DND-41 (cell line): ENCODE data around the gene SLAIN2.

Source experiments
- ATAC-seq: fragments of 200-7000 bp; cut with Tn5 transposase; 3 replicates; pipeline ENCODE4 v1.9.1; 2021; ENCODE audit warnings: low read depth; ENCODE audit not compliant: insufficient read depth
- DNase-seq: peaks from one replicate; pipeline ENCODE4 v3.0.0-alpha.2; 2020
- H2AFZ ChIP-seq: 2 replicates; pipeline ENCODE4 v1.6.0; 2012; ENCODE audit warnings: low read depth, low read length
- H3K27ac ChIP-seq: 2 replicates; pipeline ENCODE4 v1.5.1; 2012; ENCODE audit warnings: low read length, inconsistent platforms
- H3K27me3 ChIP-seq: fragments of 200-600 bp; sonication (generic); 2 replicates; pipeline ENCODE4 v1.6.0; 2012; ENCODE audit warnings: low read length, mild to moderate bottlenecking, inconsistent platforms; ENCODE audit not compliant: insufficient read depth, poor library complexity
- H3K36me3 ChIP-seq: 2 replicates; pipeline ENCODE4 v1.5.1; 2012; ENCODE audit warnings: low read length, inconsistent platforms; ENCODE audit not compliant: insufficient read depth
- H3K4me1 ChIP-seq: 2 replicates; pipeline ENCODE4 v1.5.1; 2012; ENCODE audit warnings: mild to moderate bottlenecking, low read length; ENCODE audit not compliant: insufficient read depth
- H3K4me2 ChIP-seq: 2 replicates; pipeline ENCODE4 v1.6.0; 2012; ENCODE audit warnings: mild to moderate bottlenecking, moderate library complexity, low read length, inconsistent platforms; ENCODE audit not compliant: insufficient read depth
- H3K4me3 ChIP-seq, 2 experiments: fragments of 200-600 bp in 1 of 2; shearing (Covaris generic) in 1 of 2; 2 replicates each; pipeline ENCODE4 v1.5.1; 2012 to 2016; ENCODE audit warnings: inconsistent platforms in 2 of 2, low read length in 2 of 2, mild to moderate bottlenecking in 2 of 2, low read depth in 1 of 2, moderate library complexity in 1 of 2
- H3K79me2 ChIP-seq: 2 replicates; pipeline ENCODE4 v1.6.0; 2012; ENCODE audit warnings: low read length, inconsistent platforms; ENCODE audit not compliant: insufficient read depth
- H3K9ac ChIP-seq: 2 replicates; pipeline ENCODE4 v1.6.0; 2012; ENCODE audit warnings: low read depth, mild to moderate bottlenecking, inconsistent platforms, low read length, moderate library complexity
- H3K9me3 ChIP-seq: 2 replicates; pipeline ENCODE4 v1.5.1; 2012; ENCODE audit warnings: low read length, moderate library complexity, mild to moderate bottlenecking, inconsistent platforms; ENCODE audit not compliant: insufficient read depth, severe bottlenecking
- H4K20me1 ChIP-seq: 2 replicates; pipeline ENCODE4 v1.6.0; 2012; ENCODE audit warnings: low read length; ENCODE audit not compliant: insufficient read depth
- CTCF ChIP-seq: IDR thresholded peaks from 2 replicates; pipeline ENCODE4 v1.5.1; 2012; ENCODE audit warnings: borderline replicate concordance, low read length, moderate library complexity, mild to moderate bottlenecking; ENCODE audit not compliant: poor library complexity, severe bottlenecking; ENCODE audit errors: extremely low read depth
- EZH2 ChIP-seq: IDR thresholded peaks from 3 replicates; pipeline ENCODE4 v1.6.1; 2012; ENCODE audit warnings: borderline replicate concordance, low read depth, mild to moderate bottlenecking, moderate library complexity, low read length, inconsistent platforms; ENCODE audit not compliant: severe bottlenecking

The SLAIN2 gene

GRCh38 chr4:48388525-48389154 lies 47.3 kb downstream of the SLAIN2 start:
- peaks cover 50% of the 10 kb centered on the region for H3K36me3 ChIP-seq
- DNase-seq (no peak), ATAC-seq (no peak)
- no peaks in the 10 kb centered on the region for H3K4me1 ChIP-seq
- H3K9ac ChIP-seq = no peak overlapping the region
- no peak for TF ChIP-seq EZH2
- no peak for TF ChIP-seq CTCF
- H3K27ac ChIP-seq = no peak overlapping the region
- H3K79me2 ChIP-seq = no peaks in the 10 kb centered on the region
- no peak overlapping the region for H3K4me3 ChIP-seq
- no peaks in the 10 kb centered on the region for H3K9me3 ChIP-seq
- H3K4me2 ChIP-seq = no peak overlapping the region
- H4K20me1 ChIP-seq = no peaks in the 10 kb centered on the region
- no peaks in the 10 kb centered on the region for H3K27me3 ChIP-seq
- H2AFZ ChIP-seq = no peak overlapping the region

- no peak overlapping the region for H3K4me2 ChIP-seq
- ATAC-seq = no peak
These were observed 54.7 kb downstream of the SLAIN2 start for GRCh38 chr4:48396043-48396442.

GRCh38 chr4:48400416-48400815 lies 59.1 kb downstream of the SLAIN2 start:
- no peak overlapping the region for H3K9ac ChIP-seq
- peaks cover 30% of the 10 kb centered on the region for H3K36me3 ChIP-seq
- H3K27me3 ChIP-seq = no peaks in the 10 kb centered on the region
- H3K79me2 ChIP-seq = 0 out of 2 replicates have a peak, but pooled peaks cover 2% of the 10 kb centered on the region
- H3K9me3 ChIP-seq = no peaks in the 10 kb centered on the region
- no peak overlapping the region for H3K4me2 ChIP-seq
- DNase-seq (no peak), ATAC-seq (no peak)
- peaks cover 8% of the 10 kb centered on the region; the same call in 1 of the 2 replicates for H4K20me1 ChIP-seq
- no peak for TF ChIP-seq CTCF
- TF ChIP-seq EZH2 = no peak
- H3K4me3 ChIP-seq = no peak overlapping the region
- H2AFZ ChIP-seq = no peak overlapping the region
- no peak overlapping the region for H3K27ac ChIP-seq
- no peaks in the 10 kb centered on the region for H3K4me1 ChIP-seq

More at GRCh38 chr4:48396043-48396442, 54.7 kb downstream of the SLAIN2 start:
- Histone ChIP-seq H3K36me3 (peaks cover 43% of the 10 kb centered on the region), H3K4me3 (no peak overlapping the region), H3K27me3 (no peaks in the 10 kb centered on the region), H3K9me3 (no peaks in the 10 kb centered on the region), H2AFZ (no peak overlapping the region), H3K27ac (no peak overlapping the region), H4K20me1 (peaks cover 3% of the 10 kb centered on the region; the same call in 1 of the 2 replicates), H3K4me1 (no peaks in the 10 kb centered on the region), H3K9ac (no peak overlapping the region), H3K79me2 (no peaks in the 10 kb centered on the region)
- DNase-seq = no peak
- no peak for TF ChIP-seq CTCF
- TF ChIP-seq EZH2 = no peak

GRCh38 chr4:48403358-48403757 lies 62.0 kb downstream of the SLAIN2 start:
- TF ChIP-seq EZH2 (no peak), CTCF (no peak)
- no peak for DNase-seq
- Histone ChIP-seq H3K36me3 (peaks cover 14% of the 10 kb centered on the region; the same call in 1 of the 2 replicates), H3K27ac (no peak overlapping the region), H3K4me2 (no peak overlapping the region), H3K27me3 (no peaks in the 10 kb centered on the region), H3K9me3 (no peaks in the 10 kb centered on the region), H4K20me1 (peaks cover 8% of the 10 kb centered on the region; the same call in 1 of the 2 replicates), H3K9ac (no peak overlapping the region), H3K4me3 (no peak overlapping the region), H2AFZ (no peak overlapping the region), H3K4me1 (no peaks in the 10 kb centered on the region), H3K79me2 (0 out of 2 replicates have a peak, but pooled peaks cover 2% of the 10 kb centered on the region)
- no peak for ATAC-seq
